ENCODE results near the gene ZNF639. TPM values are rescaled to one million over a fixed set of nuclear protein-coding genes. Genes with fewer than 3 reads are reported as not detected.
"Not testable (repeated sequence)": the region's sequence is repeated elsewhere in the genome, so short reads cannot be mapped to it uniquely, and the experiment has no call there.

Gene ZNF639
- total and polyA plus RNA-seq, 9 donors: 32.1 to 47.6 (median 36.9) TPM

DNA sequence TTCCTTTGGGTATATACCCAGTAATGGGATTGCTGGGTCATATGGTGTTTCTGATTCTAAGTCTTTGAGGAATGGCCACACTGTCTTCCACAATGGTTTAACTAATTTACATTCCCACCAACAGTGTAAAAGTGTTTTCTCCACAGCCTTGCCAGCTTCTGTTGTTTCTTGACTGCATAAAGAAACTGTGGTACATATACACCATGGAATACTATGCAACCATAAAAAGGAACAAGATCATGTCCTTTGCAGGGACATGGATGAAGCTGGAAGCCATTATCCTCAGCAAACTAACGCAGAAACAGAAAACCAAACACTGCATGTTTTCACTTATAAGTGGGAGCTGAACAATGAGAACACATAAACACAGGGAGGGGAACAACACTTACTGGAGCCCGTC lies 15.5 kb upstream of the ZNF639 start:
- WGBS (ENCODE audit: insufficient coverage): no CpG with 5 or more reads among the region's 2 CpGs
- not testable (repeated sequence) for H3K27me3 ChIP-seq (ENCODE audit: control insufficient read depth, insufficient read depth, low read length); H3K27ac ChIP-seq (ENCODE audit: low read length); H3K4me1 ChIP-seq (ENCODE audit: control insufficient read depth, insufficient read depth, low read length); H3K36me3 ChIP-seq (ENCODE audit: control insufficient read depth, insufficient read depth, low read length); H3K9me3 ChIP-seq (replicated peaks; ENCODE audit: control insufficient read depth, low read depth, low read length); H3K4me3 ChIP-seq (ENCODE audit: low read length); DNase-seq

DNA sequence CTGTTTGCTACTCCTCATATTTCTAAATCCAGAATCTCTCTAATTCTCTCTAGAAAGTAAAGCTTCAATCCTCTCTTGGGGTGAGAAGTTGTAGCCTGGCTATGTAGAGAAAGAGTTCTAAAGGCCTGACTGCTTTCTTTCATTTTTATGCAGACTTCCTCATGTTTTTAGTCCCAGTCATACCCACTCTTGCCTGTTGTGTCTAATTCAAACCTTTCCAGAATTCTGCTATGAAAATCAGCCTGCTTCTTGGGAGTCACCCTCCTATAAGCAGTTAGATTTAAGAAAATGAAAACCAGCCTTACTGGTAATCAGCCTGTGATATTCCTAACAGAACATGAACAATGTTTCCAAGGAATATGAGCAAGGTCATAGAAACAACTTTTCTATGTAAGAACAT lies 14.8 kb upstream of the ZNF639 start:
- Histone ChIP-seq H3K27me3 (ENCODE audit: control insufficient read depth, insufficient read depth, low read length) (no peaks in the 10 kb centered on the region), H3K4me1 (ENCODE audit: control insufficient read depth, insufficient read depth, low read length) (no peaks in the 10 kb centered on the region), H3K36me3 (ENCODE audit: control insufficient read depth, insufficient read depth, low read length) (no peaks in the 10 kb centered on the region), H3K9me3 (replicated peaks; ENCODE audit: control insufficient read depth, low read depth, low read length) (no peaks in the 10 kb centered on the region), H3K27ac (ENCODE audit: low read length) (no peak overlapping the region), H3K4me3 (ENCODE audit: low read length) (no peak overlapping the region)
- no peak for DNase-seq

DNA sequence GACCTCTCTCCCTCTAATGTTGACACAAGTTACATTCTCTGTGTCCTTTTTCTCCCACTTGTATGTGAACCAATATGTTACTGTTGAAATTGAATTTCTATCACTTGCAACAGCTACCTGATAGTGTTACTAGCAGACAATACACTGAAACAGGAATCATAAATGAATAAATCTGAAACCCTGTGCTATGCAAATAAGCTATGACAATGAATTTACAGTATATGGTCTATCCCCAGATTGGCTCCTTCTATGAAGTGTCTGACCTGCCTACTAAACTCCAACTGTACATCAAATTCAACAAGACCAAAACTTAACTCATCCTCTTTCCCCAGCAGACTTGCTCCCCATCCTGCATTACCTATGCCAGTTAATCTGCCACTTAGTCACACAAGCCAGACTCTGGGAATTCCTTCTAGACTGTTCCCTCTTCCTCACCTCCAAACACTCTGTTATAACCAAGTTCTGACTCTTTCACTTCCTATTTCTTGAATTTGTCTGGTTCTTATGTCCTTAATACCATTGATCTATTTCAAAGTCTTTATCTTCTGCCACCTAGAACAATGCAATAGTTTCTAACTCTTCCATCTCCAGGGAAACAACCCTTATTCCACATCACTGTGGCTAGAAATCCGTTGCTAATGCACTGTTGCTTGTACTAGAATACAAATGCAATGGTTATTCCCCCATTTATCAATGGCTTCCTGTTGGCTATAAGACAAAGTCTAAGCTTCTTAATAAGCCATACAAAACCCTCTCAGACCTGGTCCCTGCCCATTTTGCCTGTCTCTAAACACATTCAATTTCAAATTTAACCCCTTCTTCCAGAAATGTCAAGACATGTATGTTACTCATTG lies 13.4 kb upstream of the ZNF639 start:
- Histone ChIP-seq H3K27me3 (ENCODE audit: control insufficient read depth, insufficient read depth, low read length) (no peaks in the 10 kb centered on the region), H3K9me3 (replicated peaks; ENCODE audit: control insufficient read depth, low read depth, low read length) (no peaks in the 10 kb centered on the region), H3K4me1 (ENCODE audit: control insufficient read depth, insufficient read depth, low read length) (no peaks in the 10 kb centered on the region), H3K36me3 (ENCODE audit: control insufficient read depth, insufficient read depth, low read length) (no peaks in the 10 kb centered on the region), H3K27ac (ENCODE audit: low read length) (no peak overlapping the region), H3K4me3 (ENCODE audit: low read length) (no peak overlapping the region)
- no peak for DNase-seq
- WGBS (ENCODE audit: insufficient coverage): 33% methylated on average over 1 of the region's 1 CpG

DNA sequence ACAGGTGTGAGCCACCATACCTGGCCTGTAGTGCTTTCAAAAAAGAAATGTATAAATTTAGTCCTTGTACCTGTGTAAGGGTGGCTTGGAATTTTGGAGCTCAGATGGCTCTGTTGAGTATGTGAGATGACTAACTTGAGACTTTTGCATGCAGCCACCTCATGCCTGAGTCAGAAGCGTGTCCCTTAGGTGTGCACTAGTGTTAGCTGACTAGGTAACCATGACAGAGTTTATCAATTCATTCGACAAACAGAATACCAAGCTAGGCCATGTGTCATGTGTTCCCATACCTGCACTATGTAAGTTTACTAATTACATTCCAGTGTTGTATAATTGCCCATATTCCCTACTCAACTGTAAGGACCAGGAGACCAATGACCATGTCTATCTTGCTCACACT lies 4.0 kb upstream of the ZNF639 start:
- no CpG with 5 or more reads among the region's 2 CpGs for WGBS (ENCODE audit: insufficient coverage)
- H3K4me1 ChIP-seq (ENCODE audit: control insufficient read depth, insufficient read depth, low read length): peaks cover 4% of the 10 kb centered on the region
- H3K27ac ChIP-seq (ENCODE audit: low read length): no peak overlapping the region
- H3K36me3 ChIP-seq (ENCODE audit: control insufficient read depth, insufficient read depth, low read length): no peaks in the 10 kb centered on the region
- no peaks in the 10 kb centered on the region for H3K27me3 ChIP-seq (ENCODE audit: control insufficient read depth, insufficient read depth, low read length)
- DNase-seq: no peak
- H3K9me3 ChIP-seq (replicated peaks; ENCODE audit: control insufficient read depth, low read depth, low read length): no peaks in the 10 kb centered on the region
- no peak overlapping the region for H3K4me3 ChIP-seq (ENCODE audit: low read length)

DNA sequence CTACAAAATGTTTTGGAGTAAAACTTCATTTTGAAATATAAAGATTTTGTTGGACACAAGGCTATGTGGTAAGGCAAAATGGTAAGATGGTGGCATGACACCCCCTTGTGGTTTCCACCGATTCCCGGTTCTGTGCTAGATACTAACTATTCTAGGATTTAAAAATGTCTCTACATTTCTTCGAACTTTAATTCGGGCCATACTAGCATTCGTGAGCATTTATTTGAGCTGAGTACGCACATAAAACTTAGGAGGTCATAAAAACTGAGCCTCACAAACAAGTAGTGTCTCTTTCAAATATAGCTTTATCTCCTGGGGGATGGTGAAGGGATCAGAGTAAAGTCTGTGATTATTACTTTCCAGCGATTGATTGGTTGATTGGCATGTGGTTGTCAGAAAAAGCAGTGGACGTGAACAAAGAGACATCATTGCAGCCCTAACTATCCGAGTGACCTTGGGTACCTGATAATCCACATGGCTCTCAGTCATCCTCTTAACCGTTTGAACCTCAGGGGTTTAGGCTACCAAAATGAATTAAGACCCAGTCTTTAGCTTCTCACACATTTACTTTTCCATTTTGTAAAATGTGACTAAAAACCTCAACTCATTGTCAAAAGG lies 1.1 kb upstream of the ZNF639 start:
- DNase-seq: peak; percentile 68
- H3K27ac ChIP-seq (ENCODE audit: low read length): peak overlapping the region; percentile 97
- peaks cover 5% of the 10 kb centered on the region for H3K36me3 ChIP-seq (ENCODE audit: control insufficient read depth, insufficient read depth, low read length)
- peak overlapping the region; percentile 99 for H3K4me3 ChIP-seq (ENCODE audit: low read length)
- peaks cover 13% of the 10 kb centered on the region for H3K4me1 ChIP-seq (ENCODE audit: control insufficient read depth, insufficient read depth, low read length)
- WGBS (ENCODE audit: insufficient coverage): 27% methylated on average over 6 of the region's 10 CpGs
- H3K9me3 ChIP-seq (replicated peaks; ENCODE audit: control insufficient read depth, low read depth, low read length): no peaks in the 10 kb centered on the region
- no peaks in the 10 kb centered on the region for H3K27me3 ChIP-seq (ENCODE audit: control insufficient read depth, insufficient read depth, low read length)

DNA sequence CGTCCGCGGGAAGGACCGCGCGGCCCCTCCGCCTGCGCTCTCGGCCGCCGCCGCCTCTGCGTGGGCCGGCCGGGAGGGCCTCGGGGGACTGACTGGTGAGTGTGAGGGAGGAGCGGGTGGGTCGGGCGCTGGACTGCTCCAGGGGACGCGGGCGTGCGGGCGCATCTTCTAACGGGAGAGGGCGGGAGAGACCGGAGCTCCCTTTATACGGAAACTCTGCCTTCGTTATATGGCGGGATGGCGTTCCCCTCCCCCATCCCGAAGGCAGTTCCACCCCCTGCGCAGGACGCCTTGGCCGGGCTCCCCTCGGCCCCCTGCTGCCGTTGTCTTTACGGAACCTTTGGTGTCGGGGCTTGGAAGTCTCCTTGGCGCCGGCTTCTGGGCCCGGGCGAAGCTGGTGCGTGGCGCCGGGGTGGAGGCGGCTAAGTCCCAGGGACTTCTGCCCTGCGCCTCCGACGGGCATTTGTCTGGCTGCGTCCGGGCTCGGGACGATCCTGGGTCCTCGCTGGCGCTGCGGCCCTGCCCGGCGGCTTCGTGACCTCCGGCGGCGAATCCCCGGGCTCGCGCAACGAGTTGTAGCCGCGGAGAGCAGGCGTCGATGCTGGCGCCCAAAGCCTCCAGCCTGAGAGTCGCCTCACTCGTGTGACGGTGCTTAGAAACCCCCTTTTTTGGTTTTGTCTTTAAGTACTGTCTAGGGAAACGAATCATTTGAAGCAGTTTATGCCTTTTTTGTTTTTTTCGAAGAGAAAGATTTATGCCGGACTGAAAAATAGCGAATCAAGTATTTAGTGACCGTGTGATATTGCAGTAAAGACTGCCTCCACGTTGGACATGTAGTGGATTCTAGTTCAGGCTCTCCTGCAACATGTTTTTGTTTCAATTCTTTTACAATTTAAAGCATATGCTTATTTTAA lies 623 bp downstream of the ZNF639 start:
- under 1% methylated on average over 74 of the region's 81 CpGs for WGBS (ENCODE audit: insufficient coverage)
- H3K4me1 ChIP-seq (ENCODE audit: control insufficient read depth, insufficient read depth, low read length): peaks cover 13% of the 10 kb centered on the region
- H3K9me3 ChIP-seq (replicated peaks; ENCODE audit: control insufficient read depth, low read depth, low read length): no peaks in the 10 kb centered on the region

DNA sequence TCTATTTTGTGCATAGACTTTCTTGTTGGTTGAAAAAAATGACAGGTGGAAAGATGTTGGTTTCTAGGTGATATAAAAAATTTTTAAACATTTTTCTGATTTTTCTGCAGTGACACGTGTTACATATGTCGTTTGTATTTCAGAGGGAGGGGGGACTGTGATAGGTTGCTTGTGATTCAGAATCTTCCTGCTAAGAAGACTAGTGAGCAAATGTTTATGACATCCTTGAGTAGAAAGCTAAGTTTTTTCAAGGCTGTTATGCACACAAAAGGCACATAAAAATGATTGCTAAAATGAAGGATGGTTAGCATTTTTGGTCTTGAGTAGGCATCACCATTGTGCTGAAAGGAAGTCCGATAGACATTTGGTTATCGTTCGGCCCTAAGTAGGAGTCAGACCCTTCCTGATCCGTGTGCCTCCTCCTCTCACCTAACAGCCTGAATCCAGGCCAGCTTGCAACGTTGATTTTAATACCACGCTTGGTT lies 1.5 kb downstream of the ZNF639 start:
- peak overlapping the region; percentile 99 for H3K4me3 ChIP-seq (ENCODE audit: low read length)
- peak overlapping the region; percentile 98 for H3K27ac ChIP-seq (ENCODE audit: low read length)
- 3% methylated on average over 8 of the region's 8 CpGs for WGBS (ENCODE audit: insufficient coverage)
- peak; percentile 46 for DNase-seq
- no peaks in the 10 kb centered on the region for H3K9me3 ChIP-seq (replicated peaks; ENCODE audit: control insufficient read depth, low read depth, low read length)
- H3K36me3 ChIP-seq (ENCODE audit: control insufficient read depth, insufficient read depth, low read length): peaks cover 10% of the 10 kb centered on the region
- H3K27me3 ChIP-seq (ENCODE audit: control insufficient read depth, insufficient read depth, low read length): no peaks in the 10 kb centered on the region
- peaks cover 13% of the 10 kb centered on the region for H3K4me1 ChIP-seq (ENCODE audit: control insufficient read depth, insufficient read depth, low read length)

More for the DNA sequence above, 623 bp downstream of the ZNF639 start:
- peak overlapping the region; percentile 99 for H3K4me3 ChIP-seq (ENCODE audit: low read length)
- H3K27me3 ChIP-seq (ENCODE audit: control insufficient read depth, insufficient read depth, low read length): no peaks in the 10 kb centered on the region
- H3K27ac ChIP-seq (ENCODE audit: low read length): peak overlapping the region; percentile 98
- peak; percentile 85 for DNase-seq
- peaks cover 5% of the 10 kb centered on the region for H3K36me3 ChIP-seq (ENCODE audit: control insufficient read depth, insufficient read depth, low read length)

DNA sequence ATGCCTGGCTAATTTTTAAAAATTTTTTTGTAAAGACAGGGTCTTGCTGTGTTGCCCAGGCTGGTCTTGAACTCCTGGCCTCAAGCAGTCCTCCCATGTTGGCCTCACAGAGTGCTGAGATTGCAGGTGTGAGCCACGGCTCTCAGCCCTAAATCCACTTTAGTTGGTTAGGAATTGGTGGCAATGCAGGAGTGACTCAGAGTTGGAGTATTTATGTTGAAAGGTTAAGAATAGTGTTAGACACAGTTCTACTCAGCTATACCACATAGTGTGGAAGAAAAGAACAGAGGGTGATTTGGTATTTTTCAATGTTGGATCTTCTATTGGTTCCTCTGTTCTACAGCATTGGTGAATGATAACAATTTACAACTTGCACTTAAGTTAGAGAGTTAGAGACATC lies 7.6 kb downstream of the ZNF639 start:
- H3K27me3 ChIP-seq (ENCODE audit: control insufficient read depth, insufficient read depth, low read length): no peaks in the 10 kb centered on the region
- no peak overlapping the region for H3K27ac ChIP-seq (ENCODE audit: low read length)
- no peak for DNase-seq
- peaks cover 37% of the 10 kb centered on the region for H3K36me3 ChIP-seq (ENCODE audit: control insufficient read depth, insufficient read depth, low read length)
- peaks cover under 1% of the 10 kb centered on the region for H3K4me1 ChIP-seq (ENCODE audit: control insufficient read depth, insufficient read depth, low read length)
- no peak overlapping the region for H3K4me3 ChIP-seq (ENCODE audit: low read length)
- WGBS (ENCODE audit: insufficient coverage): no CpG with 5 or more reads among the region's 1 CpG
- H3K9me3 ChIP-seq (replicated peaks; ENCODE audit: control insufficient read depth, low read depth, low read length): no peaks in the 10 kb centered on the region

DNA sequence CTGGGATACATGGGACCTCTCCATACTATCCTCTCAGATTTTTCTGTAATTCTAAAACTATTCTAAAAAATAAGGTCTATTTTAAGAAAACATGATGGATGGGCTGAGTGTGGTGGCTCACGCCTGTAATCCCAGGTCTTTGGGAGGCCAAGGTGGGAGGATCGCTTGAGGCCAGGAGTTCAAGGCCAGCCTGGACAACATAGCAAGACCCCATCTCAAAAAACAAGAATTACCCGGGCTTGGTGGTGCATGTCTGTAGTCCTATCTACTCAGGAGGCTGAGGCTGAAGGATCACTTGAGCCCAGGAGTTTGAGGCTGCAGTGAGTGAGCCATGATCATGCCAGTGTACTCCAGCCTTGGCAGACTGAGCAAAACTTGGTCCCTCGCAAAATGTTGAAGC lies 9.4 kb downstream of the ZNF639 start:
- DNase-seq: no peak
- Histone ChIP-seq H3K4me3 (ENCODE audit: low read length) (no peak overlapping the region), H3K9me3 (replicated peaks; ENCODE audit: control insufficient read depth, low read depth, low read length) (no peaks in the 10 kb centered on the region), H3K4me1 (ENCODE audit: control insufficient read depth, insufficient read depth, low read length) (no peaks in the 10 kb centered on the region), H3K27me3 (ENCODE audit: control insufficient read depth, insufficient read depth, low read length) (no peaks in the 10 kb centered on the region), H3K27ac (ENCODE audit: low read length) (no peak overlapping the region), H3K36me3 (ENCODE audit: control insufficient read depth, insufficient read depth, low read length) (peaks cover 34% of the 10 kb centered on the region)
- 100% methylated on average over 2 of the region's 4 CpGs for WGBS (ENCODE audit: insufficient coverage)

DNA sequence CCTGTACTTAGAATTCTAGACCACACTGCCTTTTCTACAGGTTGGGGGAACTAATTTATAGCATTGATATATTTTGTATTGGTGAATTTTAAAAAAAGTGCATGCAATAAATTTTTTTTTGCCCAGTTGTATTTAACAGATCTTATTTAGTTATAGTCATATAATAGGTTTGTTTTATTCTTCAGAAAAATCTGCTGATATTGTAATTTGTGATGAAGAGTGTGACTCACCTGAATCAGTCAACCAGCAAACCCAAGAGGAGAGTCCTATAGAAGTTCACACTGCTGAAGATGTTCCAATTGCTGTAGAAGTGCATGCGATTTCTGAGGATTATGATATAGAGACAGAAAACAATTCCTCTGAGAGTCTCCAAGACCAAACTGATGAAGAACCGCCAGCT lies 10.3 kb downstream of the ZNF639 start:
- Histone ChIP-seq H3K27ac (ENCODE audit: low read length) (no peak overlapping the region), H3K27me3 (ENCODE audit: control insufficient read depth, insufficient read depth, low read length) (no peaks in the 10 kb centered on the region), H3K36me3 (ENCODE audit: control insufficient read depth, insufficient read depth, low read length) (peaks cover 34% of the 10 kb centered on the region), H3K4me3 (ENCODE audit: low read length) (no peak overlapping the region), H3K9me3 (replicated peaks; ENCODE audit: control insufficient read depth, low read depth, low read length) (no peaks in the 10 kb centered on the region), H3K4me1 (ENCODE audit: control insufficient read depth, insufficient read depth, low read length) (no peaks in the 10 kb centered on the region)
- 100% methylated on average over 1 of the region's 2 CpGs for WGBS (ENCODE audit: insufficient coverage)
- DNase-seq: no peak

Measured in muscle of leg (tissue), 11 donors.